OCI-LY3 (cell line): Measurements from ENCODE around the gene ELOB.

Experiments
- H2AFZ ChIP-seq: fragments of 200-600, 300-600 bp; shearing (Covaris generic); 2 replicates; pipeline ENCODE4 v1.6.0; 2014; ENCODE audit warnings: antibody characterized with exemption, low read depth, low read length
- H3K27ac ChIP-seq: fragments of 200-600, 300-600 bp; sonication (generic); 2 replicates; pipeline ENCODE4 v1.5.1; 2014; ENCODE audit warnings: mild to moderate bottlenecking, low read length, moderate library complexity, mixed read lengths
- H3K27me3 ChIP-seq: fragments of 200-600, 300-600 bp; sonication (generic); 2 replicates; pipeline ENCODE4 v1.6.1; 2014; ENCODE audit warnings: low read depth, low read length, mixed read lengths
- H3K36me3 ChIP-seq: fragments of 200-600, 300-600 bp; sonication (generic); replicated peaks from 2 replicates; pipeline ENCODE3; 2014; ENCODE audit warnings: low read depth, low read length, mixed read lengths
- H3K4me1 ChIP-seq: fragments of 300-600, 200-600 bp; sonication (generic); 2 replicates; pipeline ENCODE4 v1.6.1; 2014; ENCODE audit warnings: low read length, mixed read lengths
- H3K4me2 ChIP-seq: fragments of 200-600, 300-600 bp; sonication (generic); 2 replicates; pipeline ENCODE4 v1.6.1; 2014; ENCODE audit warnings: low read length, mixed read lengths
- H3K4me3 ChIP-seq: fragments of 300-600, 200-600 bp; sonication (generic); 2 replicates; pipeline ENCODE4 v1.5.1; 2014; ENCODE audit warnings: antibody characterized with exemption, mild to moderate bottlenecking, low read length, moderate library complexity
- H3K79me2 ChIP-seq: fragments of 300-600, 200-600 bp; shearing (Covaris generic); 2 replicates; pipeline ENCODE4 v1.6.1; 2014; ENCODE audit warnings: mild to moderate bottlenecking, low read length, mixed read lengths
- H3K9ac ChIP-seq: fragments of 300-600, 200-600 bp; shearing (Covaris generic); 2 replicates; pipeline ENCODE4 v1.6.0; 2014; ENCODE audit warnings: mild to moderate bottlenecking, low read length, moderate library complexity
- H3K9me3 ChIP-seq: fragments of 200-600, 300-600 bp; shearing (Covaris generic); 2 replicates; pipeline ENCODE4 v1.6.1; 2014; ENCODE audit warnings: low read length, mixed read lengths; ENCODE audit not compliant: insufficient read depth
- H4K20me1 ChIP-seq: fragments of 200-600, 300-600 bp; sonication (generic); 2 replicates; pipeline ENCODE4 v1.6.1; 2016; ENCODE audit warnings: low read length, mixed read lengths; ENCODE audit not compliant: insufficient read depth
- CTCF ChIP-seq: fragments of 200-600, 300-600 bp; sonication (generic); IDR thresholded peaks from 2 replicates; pipeline ENCODE4 v1.5.1; 2014; ENCODE audit warnings: antibody characterized with exemption, low read length, low read depth
- EZH2phosphoT487 ChIP-seq: fragments of 200-600 bp; shearing (Covaris generic); IDR thresholded peaks from 2 replicates; pipeline ENCODE4 v1.6.1; 2018; ENCODE audit warnings: antibody characterized with exemption, mixed run types, low read depth

The ELOB gene

DNA sequence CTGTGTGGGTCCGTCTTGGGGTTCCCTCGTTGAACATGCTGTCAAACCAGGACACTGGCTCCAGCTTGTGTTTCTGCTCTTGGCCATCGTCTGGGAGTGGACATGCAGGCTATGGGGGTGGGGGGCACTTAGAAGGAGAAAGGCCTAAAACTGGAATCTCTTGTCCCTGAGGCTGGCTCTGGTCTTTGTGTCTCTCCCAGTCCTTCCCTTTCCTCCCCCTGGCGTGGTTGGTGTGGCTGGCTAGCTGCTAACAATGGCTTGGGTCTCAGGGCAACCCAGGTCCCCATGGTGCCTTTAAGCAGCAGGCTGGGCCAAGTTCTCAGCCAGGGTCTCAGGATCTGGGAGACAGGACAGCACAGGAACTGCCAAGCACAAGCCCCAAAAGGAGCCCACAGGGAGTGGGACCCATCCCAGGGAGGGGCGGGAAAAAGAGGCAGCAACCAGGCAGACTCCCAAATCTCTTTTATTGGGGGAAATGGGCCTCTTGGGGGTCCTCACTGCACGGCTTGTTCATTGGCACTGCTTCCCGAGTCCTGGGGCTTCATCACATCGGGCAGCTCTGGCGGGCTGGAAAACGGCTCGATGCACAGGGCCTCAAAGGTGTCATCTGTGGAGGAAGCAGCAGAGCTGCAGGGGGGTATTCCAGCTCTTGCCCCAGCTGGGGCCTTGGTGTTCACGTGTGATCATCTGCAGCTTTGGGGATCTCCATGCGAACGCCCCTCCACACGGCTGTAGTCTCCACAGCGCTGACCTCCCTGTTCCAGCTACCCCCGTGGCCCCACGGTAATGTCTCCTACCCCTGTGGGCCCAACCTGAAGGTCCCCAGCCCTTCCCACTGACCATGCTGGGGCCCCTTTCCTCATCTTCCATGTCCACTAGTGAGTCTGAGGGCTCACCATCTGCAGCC lies 5.3 kb downstream of the ELOB start:
- peaks cover 10% of the 10 kb centered on the region; the same call in 1 of the 2 replicates for H3K4me1 ChIP-seq
- H3K9ac ChIP-seq, result no peak overlapping the region
- H3K27ac ChIP-seq, result no peak overlapping the region
- no peaks in the 10 kb centered on the region for H3K9me3 ChIP-seq
- TF ChIP-seq CTCF, result no peak
- TF ChIP-seq EZH2phosphoT487, result no peak
- H4K20me1 ChIP-seq, result peaks cover 48% of the 10 kb centered on the region
- H3K4me2 ChIP-seq, result no peak overlapping the region
- no peaks in the 10 kb centered on the region for H3K27me3 ChIP-seq
- H3K36me3 ChIP-seq, result peaks cover 59% of the 10 kb centered on the region
- no peak overlapping the region for H2AFZ ChIP-seq
- H3K4me3 ChIP-seq, result no peak overlapping the region
- peaks cover 74% of the 10 kb centered on the region for H3K79me2 ChIP-seq

DNA sequence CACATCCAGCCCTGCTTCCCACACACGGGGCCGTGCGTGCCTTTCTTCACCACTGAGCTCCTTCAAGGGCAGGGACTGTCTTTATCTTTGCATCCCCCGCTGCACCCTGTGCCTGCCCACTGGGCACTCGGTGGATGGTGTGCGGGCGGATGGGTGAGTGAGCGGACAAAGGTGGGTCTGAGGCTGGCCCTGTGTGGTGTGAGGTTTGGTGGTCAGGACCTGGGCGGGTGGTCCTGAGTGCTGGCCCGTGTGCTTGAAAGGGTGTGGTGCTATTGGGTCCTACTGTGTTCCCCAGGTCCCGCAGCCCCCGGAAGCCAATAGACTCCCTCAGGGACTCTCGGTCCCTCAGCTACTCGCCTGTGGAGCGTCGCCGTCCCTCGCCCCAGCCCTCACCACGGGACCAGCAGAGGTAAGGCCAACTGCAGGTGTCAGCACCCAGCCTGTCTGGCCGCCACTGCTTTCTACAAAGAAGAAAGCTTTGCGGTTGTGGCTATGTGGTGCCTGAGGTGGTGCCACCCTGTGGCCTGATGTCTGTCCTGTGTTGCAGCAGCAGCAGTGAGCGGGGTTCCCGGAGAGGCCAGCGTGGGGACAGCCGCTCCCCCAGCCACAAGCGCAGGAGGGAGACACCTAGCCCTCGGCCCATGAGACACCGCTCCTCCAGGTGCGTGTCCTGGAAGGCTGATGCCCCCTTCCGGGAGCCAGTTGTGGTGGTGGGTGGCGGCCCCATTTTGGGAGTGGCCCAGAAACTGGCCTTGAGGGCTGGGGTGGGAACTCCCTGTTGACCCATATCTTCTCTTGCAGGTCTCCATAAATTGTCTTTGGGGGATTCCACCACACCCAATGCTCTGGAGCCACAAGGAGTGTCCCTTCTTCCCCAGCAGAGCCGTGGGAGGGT lies 6.8 kb downstream of the ELOB start:
- H3K9ac ChIP-seq, result no peak overlapping the region
- no peaks in the 10 kb centered on the region for H3K27me3 ChIP-seq
- H3K9me3 ChIP-seq, result no peaks in the 10 kb centered on the region
- H3K4me2 ChIP-seq, result no peak overlapping the region
- no peak overlapping the region for H2AFZ ChIP-seq
- H3K4me1 ChIP-seq, result peaks cover under 1% of the 10 kb centered on the region; the same call in 1 of the 2 replicates
- TF ChIP-seq CTCF, result peak; percentile 20; the same call in 1 of the 2 replicates
- TF ChIP-seq EZH2phosphoT487, result no peak
- H3K27ac ChIP-seq, result no peak overlapping the region
- H3K4me3 ChIP-seq, result no peak overlapping the region
- H3K79me2 ChIP-seq, result peaks cover 74% of the 10 kb centered on the region
- H3K36me3 ChIP-seq, result peaks cover 68% of the 10 kb centered on the region
- H4K20me1 ChIP-seq, result peaks cover 57% of the 10 kb centered on the region

DNA sequence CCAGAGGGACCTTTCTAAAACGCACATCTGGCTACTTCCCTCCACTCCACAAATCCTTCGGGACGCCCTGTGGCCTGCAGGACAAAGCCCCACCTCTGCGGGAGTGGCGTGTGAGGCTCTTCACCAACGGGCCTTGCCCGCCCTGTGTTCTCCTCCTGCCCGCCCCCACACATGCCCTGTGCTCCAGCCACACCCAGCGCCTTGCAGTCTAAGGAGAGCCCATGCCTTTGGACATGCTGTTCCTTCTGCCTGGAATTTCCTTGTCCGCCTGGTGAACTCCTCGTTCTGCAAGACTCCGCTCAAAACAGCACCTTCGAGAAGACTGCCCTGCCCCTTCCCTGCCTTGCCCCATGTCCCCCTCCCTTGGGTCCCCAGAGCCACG lies 7.4 kb downstream of the ELOB start:
- peaks cover 63% of the 10 kb centered on the region for H4K20me1 ChIP-seq
- no peaks in the 10 kb centered on the region for H3K4me1 ChIP-seq
- H2AFZ ChIP-seq, result no peak overlapping the region
- H3K9ac ChIP-seq, result no peak overlapping the region
- peaks cover 76% of the 10 kb centered on the region for H3K79me2 ChIP-seq
- TF ChIP-seq EZH2phosphoT487 (no peak), CTCF (no peak)
- H3K27ac ChIP-seq, result no peak overlapping the region
- H3K9me3 ChIP-seq, result no peaks in the 10 kb centered on the region
- H3K4me2 ChIP-seq, result no peak overlapping the region
- H3K36me3 ChIP-seq, result peaks cover 74% of the 10 kb centered on the region
- no peak overlapping the region for H3K4me3 ChIP-seq
- H3K27me3 ChIP-seq, result no peaks in the 10 kb centered on the region

DNA sequence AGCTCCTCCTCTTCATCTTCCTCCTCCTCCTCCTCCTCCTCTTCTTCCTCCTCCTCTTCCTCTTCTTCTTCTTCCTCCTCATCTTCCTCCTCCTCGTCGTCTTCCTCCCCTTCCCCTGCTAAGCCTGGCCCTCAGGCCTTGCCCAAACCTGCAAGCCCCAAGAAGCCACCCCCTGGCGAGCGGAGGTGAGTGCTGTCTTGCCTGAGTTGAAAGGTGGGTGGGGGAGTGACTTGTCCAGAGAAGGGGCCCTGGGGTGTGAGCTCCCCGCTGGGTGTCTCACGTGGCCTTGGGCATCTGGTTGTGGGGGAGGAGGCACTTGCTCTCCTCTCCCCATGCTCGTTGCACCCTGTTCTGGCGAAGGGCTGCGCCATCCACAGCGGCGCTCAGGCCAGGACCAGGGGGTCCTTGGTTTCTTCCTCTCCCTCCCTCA lies 8.0 kb downstream of the ELOB start:
- Histone ChIP-seq H2AFZ (no peak overlapping the region), H3K36me3 (peaks cover 80% of the 10 kb centered on the region), H3K79me2 (peaks cover 81% of the 10 kb centered on the region), H3K4me3 (no peak overlapping the region), H3K27me3 (no peaks in the 10 kb centered on the region), H3K27ac (no peak overlapping the region), H3K9me3 (no peaks in the 10 kb centered on the region), H4K20me1 (peaks cover 68% of the 10 kb centered on the region), H3K4me1 (no peaks in the 10 kb centered on the region), H3K9ac (no peak overlapping the region), H3K4me2 (no peak overlapping the region)
- TF ChIP-seq EZH2phosphoT487 (no peak), CTCF (no peak)
